IMR-90 (cell line): Measurements from ENCODE around the gene FH.

Source experiments
- BHLHE40 ChIP-seq: fragments of 150-350 bp; IDR thresholded peaks from 2 replicates; pipeline ENCODE4 v1.6.1; 2016; ENCODE audit warnings: mild to moderate bottlenecking, low read depth, low read length
- CTCF ChIP-seq: conservative IDR thresholded peaks from 2 replicates; pipeline ENCODE4 v1.5.1; 2012; ENCODE audit warnings: mild to moderate bottlenecking, low read depth, low read length, improper control_type of control experiment
- POLR2A ChIP-seq: IDR thresholded peaks from 2 replicates; pipeline ENCODE4 v1.6.1; 2012; ENCODE audit warnings: mild to moderate bottlenecking, low read depth, low read length
- RFX5 ChIP-seq: IDR thresholded peaks from 2 replicates; pipeline ENCODE4 v1.8.0; 2012; ENCODE audit warnings: low read depth, mild to moderate bottlenecking, low read length, moderate library complexity
- USF2 ChIP-seq: fragments of 150-350 bp; IDR thresholded peaks from 2 replicates; pipeline ENCODE4 v1.6.1; 2017; ENCODE audit warnings: mild to moderate bottlenecking, antibody characterized with exemption, low read length, low read depth

- TF ChIP-seq CTCF (peak; percentile 75), POLR2A (no peak), RFX5 (no peak), USF2 (no peak), BHLHE40 (no peak)
Observed at GRCh38 chr1:241531195-241532161, 11.9 kb upstream of the FH start.
